NCI-H82 (cell line): ENCODE data around the gene KCNE3.

Experiments used
- DNase-seq: peaks from one replicate; lab custom pipeline; 2025; lab: John Stamatoyannopoulos, UW

Gene KCNE3

DNA sequence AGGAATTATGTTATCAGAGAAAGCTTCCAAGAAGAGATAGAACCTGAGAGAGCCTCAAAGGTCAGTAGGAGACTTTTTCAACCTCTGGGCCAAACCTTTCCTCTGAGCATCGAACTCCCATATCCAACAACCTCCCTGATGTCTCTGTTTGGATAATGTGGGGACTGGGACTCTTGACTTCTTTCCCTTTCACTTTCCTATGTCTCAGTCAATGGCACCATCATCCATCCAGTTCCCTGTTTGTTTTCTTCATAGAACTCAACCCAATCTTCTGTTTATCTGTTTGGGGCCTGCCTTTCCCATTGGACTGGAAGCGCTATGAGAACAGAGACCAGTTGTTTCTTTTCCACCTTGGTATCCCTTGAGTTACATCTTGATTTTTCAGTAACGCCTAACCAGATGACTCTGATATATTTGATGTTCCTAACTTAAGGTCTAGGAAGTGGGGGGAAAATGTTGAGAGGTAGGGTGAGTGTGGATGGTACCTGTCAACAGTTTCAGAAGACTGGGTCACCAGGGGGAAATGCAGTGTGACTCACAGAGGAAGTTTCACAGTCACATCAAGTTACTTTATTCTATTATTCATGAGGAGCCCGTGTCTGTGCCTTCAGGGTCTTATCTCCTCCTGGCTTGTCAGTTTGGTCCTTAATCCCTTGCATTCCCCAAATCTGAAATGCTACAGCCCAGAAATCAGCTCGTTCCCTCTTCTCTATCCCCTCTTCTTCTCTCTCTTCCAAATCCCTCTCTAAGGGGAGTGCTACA is 4.5 kb upstream of the KCNE3 start:
- no peak for DNase-seq

DNA sequence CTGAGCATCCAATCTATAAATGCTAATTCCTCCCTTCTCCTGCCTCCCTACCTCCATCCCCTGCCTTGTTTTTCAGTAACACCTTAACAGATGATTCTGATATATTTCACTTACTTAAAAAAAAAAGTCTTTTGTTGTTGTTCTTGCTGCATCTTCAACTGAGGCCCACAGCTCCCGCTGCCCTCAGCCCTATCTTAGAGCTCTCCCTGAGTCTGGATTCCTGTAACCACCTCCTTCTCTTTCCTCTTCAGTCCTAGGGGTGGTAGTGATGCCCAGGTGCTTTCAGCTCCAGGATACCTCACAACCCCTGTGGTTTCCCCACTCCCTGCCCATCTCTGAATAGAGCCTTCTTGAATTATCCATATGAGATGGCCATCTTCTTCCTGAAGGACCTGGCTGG is 3.7 kb upstream of the KCNE3 start:
- no peak for DNase-seq

GRCh38 chr11:74470526-74470925 is 3.2 kb upstream of the KCNE3 start:
- peak; percentile 90 for DNase-seq

- DNase-seq: no peak
Observed at GRCh38 chr11:74468936-74469335, 1.6 kb upstream of the KCNE3 start.

DNA sequence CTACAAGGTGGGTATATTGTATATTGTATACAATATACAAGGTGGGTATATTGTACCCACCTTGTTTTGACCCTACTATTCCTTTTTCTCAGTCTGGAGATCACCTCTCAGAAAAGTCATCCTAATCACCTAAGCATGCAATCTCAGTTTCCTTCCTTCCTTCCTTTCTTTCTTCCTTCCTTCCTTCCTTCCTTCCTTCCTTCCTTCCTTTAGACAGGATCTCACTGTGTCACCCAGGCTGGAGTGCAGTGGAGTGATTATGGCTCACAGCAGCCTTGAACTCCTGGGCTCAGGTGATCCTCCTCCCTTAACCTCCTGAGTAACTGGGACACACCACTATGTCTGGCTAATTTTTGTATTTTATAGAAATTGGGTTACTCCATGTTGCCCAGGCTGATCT is 1.2 kb upstream of the KCNE3 start:
- no peak for DNase-seq

DNA sequence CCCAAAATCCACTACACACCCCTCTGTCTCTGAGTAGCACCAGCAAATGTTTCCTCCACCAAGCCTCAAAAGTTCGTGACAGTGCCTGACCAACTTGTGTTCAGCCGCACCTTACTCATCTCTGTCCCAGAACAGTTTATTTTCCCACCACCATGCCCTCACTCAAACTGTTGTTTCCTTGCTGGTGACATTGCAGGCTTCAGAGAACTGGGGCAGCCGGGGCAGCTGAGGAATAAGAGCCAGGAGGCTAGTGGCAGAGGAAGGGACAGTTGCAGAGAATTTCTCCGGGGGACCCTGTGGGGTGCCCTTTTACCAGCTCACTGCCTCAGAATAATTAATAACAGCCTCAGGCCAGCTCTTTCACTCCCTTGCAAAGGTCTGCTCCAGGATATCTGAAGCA is 709 bp upstream of the KCNE3 start:
- DNase-seq: no peak

- DNase-seq: peak; percentile 6
Observed at GRCh38 chr11:74465291-74465708, 2.0 kb downstream of the KCNE3 start.

DNA sequence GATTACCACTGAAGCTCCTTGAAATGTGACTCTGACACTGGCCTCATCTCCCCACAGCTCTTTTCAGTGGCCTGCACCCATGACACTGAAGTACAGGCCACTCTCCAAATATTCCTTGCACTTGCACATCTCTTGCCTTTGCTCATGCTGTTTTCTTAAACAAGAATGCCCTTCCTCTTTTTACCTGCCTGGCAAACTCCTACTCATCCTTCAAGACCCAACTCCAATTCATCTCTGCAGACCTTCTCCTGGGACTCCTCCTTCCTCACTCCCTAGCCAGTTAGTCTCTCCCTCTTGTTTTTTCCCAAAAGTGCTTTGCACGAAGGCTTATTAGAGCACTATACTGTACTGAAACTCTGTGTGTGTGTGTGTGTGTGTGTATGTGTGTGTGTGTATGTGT is 2.6 kb downstream of the KCNE3 start:
- no peak for DNase-seq

- DNase-seq: no peak
Observed at GRCh38 chr11:74463216-74463615, 4.1 kb downstream of the KCNE3 start.

DNA sequence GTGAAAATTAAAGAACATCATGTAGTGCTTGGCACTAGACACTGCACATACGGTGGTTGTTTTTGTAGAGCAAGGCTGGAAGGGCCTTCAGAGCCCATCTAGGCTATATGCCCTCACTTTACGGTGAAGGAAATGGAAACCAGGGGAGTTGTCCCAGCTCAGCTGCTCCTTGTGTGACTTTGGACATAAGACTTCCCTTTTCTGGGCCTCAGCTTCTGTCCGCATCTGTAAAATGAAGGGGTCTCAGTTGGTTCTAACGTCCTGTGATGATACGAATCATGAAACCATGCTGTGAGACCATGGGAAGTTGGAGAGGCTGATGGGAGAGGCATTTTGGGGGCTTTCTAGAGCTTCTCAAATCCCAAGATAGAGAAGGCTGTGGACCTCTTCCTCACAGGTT is 4.7 kb downstream of the KCNE3 start:
- no peak for DNase-seq

GRCh38 chr11:74462009-74462408 is 5.3 kb downstream of the KCNE3 start:
- peak; percentile 26 for DNase-seq

GRCh38 chr11:74460481-74461154 is 6.7 kb downstream of the KCNE3 start:
- no peak for DNase-seq

DNA sequence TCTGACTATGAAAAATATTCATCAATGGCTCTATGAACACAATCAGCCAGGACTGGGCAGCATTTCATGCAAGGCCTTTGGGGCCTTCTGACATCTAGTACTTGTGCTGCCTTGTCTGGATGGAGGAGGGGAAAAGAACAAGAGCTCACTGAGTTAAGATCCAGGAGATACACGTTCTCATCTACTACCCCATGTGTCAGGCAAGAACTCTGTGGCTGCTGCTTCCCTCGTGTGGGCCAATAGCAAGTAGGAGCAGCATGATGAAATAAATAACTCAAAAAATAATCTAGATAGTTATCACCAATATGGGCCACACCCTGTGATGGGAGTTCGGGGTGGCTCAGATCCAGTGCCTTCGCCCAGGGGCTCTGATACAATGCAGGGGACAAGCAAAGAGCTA is 7.3 kb downstream of the KCNE3 start:
- DNase-seq: no peak

- no peak for DNase-seq
Observed at GRCh38 chr11:74459584-74459983, 7.8 kb downstream of the KCNE3 start.

GRCh38 chr11:74457356-74457755 is 10.0 kb downstream of the KCNE3 start:
- no peak for DNase-seq

DNA sequence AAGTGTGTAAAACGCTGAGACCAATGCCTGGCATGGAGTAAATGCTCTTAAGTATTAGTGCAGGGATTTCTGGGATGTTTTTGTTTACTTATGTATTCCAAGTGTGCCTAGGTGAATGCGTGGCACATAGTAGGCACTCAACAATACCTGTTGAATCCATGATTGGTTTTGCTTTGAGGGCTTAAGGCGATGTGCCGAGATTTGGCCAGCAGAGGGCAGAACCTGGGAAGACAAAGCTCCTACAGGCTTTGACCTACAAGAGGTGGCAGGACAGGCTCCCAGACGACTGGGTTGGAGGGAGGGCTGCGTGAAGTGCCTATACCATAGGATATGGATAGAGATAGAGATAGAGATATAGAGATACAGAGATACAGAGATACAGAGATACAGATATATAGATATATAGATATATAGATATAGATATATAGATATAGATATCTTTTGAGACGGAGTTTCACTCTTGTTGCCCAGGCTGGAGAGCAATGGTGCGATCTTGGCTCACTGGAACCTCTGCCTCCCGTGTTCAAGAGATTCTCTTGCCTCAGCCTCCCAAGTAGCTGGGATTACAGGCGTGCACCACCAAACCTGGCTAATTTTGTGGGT is 13.9 kb downstream of the KCNE3 start:
- peak; percentile 76 for DNase-seq

GRCh38 chr11:74452366-74452765 is 15.0 kb downstream of the KCNE3 start:
- no peak for DNase-seq

DNA sequence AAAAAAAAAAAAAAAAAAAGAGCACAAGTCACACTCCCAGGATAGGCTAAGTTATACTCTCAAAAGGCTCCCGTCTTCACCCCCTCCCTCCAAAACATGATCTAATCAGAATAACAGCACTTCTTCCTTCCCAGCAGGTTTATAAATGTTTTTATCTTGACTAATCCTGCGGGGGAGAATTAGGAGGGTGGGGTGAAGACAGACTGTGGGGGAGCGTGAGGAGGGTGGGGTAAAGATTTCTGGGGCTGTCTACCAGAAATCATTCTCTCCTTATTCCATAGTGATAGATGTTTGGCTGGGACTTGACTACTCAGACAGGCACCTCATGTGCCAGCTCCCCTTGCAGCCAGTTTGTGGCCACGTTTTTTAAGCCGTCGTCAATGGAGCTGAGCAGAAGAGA is 17.0 kb downstream of the KCNE3 start:
- DNase-seq: no peak

DNA sequence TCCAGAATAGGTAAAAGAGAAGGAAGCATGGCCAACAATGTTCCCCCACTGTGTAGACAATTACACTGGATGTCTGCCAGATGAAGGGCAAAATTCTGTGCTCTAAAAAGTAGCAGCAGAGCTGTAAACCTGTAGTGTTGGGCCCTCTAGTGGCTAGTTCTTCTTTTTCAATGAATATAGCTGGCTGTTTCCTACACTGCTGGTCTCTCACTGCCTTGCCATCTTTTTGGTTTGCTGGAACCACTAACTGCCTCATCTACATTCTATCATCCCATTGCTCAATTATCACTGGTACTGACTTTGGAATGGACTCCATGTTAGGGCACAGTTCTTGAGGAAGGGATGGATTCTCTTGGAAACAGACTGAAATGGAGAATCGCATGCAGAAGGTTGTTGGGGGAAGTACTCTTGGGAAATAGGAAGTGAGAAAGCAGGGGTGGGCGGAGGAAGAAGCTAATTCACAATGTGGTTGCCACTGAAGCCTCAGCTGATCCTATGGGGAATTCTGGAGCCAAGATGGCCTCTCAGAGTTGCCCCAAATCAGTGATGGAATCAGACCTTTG is 17.9 kb downstream of the KCNE3 start:
- DNase-seq: peak; percentile 85

GRCh38 chr11:74447720-74448119 is 19.6 kb downstream of the KCNE3 start:
- DNase-seq: peak; percentile 40

DNA sequence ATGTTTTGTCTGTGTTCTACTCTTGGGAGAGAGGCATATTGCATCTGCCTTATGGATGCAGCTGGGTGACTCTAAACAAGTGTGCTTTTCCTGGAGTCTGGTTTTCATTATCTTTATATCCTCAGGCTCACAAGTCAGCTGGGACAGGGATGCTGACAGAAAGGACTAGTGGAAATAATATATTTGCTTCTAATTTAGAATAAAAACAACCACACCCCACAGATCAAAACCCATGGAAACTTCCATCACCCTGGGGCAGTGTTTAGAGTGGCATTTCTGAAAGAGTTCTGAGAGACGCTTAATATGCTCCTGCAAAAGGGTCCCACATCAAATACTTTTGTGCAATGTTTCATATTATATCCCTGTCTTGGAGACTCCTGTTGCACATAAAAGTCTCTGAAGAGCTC is 20.8 kb downstream of the KCNE3 start:
- no peak for DNase-seq

GRCh38 chr11:74444173-74444826 is 23.0 kb downstream of the KCNE3 start:
- peak; percentile 3 for DNase-seq
